Medulla oblongata (tissue), 1 donor: ENCODE results near the gene CASP6.
A peak's percentile ranks its signal among the peaks of the same experiment; 100 is the strongest.

ENCODE experiments used
- DNase-seq: peaks from one replicate; pipeline ENCODE4 v3.0.0-alpha.2; 2015; ENCODE audit errors: extremely low spot score

CASP6 gene

DNA sequence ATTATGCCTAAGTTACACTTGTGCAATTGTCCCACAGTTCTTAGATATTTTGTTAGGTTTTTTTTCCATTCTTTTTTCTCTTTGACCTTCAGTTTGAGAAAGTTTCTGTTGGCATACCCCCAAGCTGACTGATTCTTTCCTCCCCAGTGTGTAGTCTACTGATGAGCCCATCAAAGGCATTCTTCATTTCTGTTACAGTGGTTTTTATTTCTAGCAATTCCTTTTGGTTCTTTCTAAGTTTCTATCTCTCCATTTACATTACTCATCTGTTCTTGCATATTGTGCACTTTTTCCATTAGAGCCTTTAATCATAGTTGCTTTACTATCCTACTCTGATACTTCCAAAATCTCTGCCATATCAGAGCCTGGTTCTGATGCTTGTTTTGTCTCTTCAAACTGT, 31.9 kb downstream of the CASP6 start:
- DNase-seq, result no peak

DNA sequence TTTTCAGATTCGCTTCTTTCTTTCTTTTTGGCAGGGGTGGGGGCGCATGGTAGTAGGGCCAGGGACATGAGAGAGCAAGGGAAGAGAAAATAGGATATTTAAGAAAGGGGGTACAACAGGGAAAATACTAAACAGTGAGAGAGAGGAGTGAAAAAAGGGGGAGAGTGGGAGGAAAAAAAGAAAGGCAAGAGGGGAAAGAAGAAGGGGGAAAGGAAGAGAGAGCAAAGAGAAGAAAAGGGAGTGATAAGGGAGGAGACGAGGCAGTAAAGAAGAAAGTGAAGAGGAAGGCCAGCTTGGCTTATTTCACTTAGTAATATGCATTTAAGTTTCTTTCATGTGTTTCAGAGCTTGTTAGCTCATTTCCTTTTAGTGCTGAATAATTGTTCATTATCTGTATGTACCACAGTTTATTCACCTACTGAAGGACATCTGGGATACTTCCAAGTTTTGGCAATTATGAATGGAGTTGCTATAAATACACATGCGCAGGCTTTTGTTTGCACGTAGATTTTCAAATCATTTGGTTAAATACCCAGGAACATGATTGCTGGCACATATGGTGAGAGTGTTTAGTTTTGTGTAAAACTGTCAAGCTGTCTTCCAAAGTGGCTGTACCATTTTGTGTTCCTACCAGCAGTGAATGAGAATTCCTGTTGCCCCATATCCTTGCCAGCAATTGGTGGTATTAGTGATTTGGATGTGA, 37.3 kb downstream of the CASP6 start:
- DNase-seq, result no peak

DNA sequence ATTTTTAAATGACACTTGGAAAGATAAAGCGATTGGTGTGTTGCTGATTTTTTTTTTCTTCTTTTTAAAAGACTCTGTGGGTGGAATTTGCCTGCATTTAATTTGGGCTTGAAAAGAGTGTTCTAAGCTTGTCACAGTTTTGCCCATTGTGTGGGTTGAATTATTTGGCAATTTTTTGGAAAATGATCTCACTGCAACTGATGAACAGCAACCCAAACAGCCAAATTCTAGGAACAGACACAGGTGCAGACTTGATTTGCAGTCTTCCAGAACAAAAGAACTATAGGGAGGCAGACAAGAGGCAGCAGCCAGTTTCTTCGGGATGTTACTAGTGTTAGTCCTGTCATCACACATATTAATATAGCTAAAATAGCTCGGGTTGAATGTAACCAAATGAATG, 40.5 kb downstream of the CASP6 start:
- DNase-seq, result no peak

DNA sequence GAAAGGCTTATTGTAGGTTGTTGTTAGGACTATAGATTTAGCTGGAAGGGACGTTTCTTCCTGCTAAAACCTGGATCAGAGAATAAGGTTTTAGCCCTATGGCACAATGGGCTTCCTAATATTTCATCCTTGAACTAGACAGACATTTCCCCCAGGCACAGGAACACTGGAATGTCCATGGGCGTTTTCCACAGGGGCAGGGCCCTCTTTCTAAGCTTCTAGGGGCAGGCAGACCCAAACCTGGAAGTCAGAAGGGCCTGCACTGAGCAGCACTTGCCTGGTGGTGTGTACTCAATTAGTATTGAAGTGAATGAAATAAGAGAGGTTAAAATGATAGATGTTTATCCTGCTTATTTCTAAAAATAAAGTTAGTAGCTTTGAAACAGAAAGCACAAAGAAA, 41.1 kb downstream of the CASP6 start:
- DNase-seq, result no peak

DNA sequence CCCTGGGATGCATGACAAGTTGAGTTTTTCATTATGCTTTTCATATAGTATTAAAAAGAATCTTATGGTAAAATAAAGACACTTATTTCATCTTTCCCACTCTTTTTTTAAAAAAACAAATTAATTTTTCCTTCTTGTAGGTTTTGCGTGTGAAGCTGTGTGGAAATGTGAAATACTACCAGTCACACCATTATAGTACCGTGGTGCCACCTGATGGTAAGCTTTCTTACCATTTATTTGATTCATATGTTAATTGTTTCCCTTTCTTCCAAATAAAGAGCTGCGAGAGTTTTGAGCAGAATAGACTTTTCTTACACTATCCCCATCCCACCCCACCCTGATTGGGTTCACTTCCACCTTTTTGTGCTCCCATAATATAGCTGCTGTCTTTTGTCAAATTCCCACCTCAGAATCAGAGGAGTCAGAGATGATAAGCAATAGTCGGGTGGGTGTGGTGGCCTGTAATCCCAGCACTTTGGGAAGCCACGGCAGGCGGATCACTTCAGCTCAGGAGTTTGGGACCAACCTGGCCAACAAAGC, 44.3 kb downstream of the CASP6 start:
- peak; percentile 34 for DNase-seq

DNA sequence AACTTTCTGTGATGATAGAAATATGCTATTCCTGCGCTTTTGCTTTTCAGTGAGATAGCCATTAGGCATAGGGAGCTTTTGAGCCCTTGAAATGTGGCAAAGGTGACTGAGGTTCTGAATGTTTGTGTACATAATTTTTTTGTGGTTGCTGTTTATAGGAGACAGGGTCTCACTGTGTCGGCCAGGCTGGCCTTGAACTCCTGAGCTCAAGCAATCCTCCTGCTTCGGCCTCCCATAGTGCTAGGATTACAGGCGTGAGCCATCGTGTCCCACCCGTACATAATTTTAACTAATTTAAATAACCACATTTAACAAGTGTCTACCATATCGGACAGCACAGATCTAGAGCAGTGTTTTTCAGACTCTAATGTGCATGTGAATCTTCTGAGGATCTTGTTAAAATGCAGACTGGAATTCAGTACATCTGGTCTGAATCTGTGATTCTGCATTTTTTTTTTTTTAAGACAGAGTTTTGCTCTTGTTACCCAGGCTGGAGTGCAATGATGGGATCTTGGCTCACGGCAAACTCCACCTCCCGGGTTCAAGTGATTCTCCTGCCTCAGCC, 45.3 kb downstream of the CASP6 start:
- no peak for DNase-seq

DNA sequence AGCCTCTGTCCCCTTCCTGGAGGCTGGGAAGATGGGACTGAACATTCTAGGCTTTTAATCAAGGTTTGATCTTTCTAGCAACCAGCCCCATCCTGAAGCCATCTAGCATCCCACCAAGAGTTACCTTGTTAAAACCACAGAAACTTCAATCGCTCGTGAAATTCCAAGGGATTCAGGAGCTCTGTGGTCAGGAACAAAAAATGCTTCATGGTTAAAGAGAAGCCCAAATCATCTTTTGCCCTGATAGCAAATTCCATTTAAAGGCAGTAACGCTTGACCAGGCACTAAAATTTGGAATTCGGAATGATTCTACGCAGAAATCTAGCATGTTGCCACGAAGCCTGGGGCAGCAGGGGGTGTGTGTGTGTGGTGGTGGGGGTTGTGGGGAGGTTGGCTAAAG, 47.8 kb downstream of the CASP6 start:
- no peak for DNase-seq

DNA sequence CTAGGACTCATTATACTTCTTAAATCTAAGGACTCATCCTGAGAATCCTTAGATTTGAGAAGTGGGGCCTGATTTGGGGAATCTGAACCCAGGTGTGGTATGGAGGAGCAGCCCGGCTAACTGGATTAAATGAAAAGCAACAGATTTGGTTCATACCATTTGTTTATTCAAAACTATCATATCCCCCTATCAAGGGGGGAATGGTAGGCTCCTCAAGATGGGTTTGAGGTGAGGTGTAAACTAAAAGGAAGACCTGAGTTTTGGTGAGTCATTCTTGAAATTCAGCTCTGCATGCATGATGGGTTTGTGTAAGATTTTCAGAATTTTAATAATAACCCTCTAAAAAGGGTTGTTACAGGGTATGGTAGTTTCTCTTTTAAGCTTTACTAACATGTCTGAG, 53.4 kb downstream of the CASP6 start:
- DNase-seq, result no peak

DNA sequence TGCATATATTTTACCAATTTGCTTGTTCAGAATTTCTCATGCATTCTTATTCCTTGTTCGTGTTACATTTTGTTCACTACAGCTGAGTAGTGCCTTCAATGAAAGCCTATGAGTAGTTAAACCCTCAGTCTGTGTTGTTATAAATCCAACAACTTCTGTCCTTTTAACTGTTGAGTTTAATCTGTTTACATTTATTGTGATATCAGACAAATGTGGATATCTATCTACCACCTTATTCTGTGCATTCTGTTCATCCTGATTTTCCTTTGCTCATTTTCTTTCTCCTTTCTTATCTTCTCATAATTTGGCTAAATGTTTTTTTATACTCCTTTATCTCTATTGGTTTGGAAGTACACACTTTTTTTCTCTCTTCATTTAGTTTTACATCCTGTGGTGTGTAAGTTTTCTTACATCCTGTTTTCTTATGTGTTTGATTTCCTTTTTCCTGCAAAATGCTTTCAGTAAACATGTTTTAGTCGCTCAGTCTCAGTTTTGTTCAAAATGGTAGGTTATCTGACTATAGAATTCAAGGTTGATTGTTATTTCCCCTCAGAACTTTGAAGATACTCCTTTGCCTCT, 54.2 kb downstream of the CASP6 start:
- DNase-seq, result no peak

DNA sequence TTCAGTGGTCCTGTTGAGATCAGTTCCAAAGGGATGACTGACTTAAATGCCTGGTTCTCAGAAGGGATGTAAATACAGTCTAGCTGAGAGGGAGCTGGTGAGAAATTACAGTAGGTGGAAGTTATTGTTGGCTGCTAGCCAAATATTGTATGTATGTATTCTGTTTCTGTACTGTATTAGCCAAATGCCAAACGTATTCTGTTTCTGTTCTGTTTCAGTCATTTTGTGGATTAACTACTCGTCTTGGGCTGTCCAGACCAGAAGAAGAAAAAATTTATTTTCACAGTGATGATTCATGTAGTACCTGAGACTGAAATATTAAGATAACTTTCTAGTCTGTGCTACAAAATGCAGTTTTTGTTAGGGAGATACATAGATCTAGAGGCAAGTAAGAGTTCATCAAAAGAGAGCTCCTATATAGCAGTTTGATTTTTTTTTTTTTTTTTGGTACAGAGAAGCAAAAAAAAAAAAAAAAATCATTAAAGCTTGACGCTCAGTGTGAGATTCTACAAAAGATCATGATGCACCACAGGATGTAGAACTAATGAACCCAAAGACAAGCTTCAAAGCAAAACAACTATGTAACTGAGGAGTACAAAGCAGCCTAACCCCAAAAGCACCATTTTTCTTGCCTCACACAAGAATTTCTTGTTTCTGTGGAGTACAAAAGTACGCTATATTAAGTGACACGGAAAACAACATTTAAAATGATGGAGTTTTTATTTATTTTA, 54.8 kb downstream of the CASP6 start:
- no peak for DNase-seq

DNA sequence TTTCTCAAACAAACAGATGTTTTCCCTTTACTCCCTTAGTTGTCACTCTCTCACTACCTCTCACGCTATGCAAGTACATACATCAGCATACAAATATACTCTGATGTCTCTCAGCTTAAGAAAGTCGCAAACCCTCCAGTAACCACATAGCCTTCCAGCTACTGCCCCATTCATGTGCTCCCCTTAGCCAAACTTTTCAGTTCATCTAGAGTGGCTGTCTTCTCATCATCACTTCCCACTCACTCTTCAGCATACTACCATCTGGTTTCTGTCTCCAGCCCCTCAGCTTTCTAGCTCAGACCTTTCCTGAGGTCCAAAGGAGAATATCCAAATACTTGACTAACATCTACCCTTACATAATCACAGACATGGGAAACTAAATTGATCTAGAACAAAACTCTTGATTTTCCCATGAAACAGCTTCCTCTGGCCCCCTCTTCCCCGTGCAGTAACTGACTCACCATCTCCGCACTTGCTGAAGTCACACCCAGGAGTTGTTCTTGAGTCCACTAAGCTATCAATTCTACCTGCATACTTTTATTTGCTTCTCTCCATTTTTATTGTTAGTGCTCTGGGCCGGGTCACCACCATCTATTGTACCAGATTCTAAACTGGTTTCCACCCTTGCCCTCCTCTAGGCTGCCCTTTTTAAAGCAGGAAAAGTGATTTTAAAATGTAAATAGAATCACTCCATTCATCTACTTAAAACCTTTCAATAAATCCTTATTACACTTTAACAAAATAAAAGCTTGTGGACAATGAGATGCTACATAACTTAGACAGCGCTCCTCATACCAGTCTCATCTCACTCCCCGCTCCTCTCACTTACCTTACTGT, 57.2 kb downstream of the CASP6 start:
- DNase-seq, result no peak

DNA sequence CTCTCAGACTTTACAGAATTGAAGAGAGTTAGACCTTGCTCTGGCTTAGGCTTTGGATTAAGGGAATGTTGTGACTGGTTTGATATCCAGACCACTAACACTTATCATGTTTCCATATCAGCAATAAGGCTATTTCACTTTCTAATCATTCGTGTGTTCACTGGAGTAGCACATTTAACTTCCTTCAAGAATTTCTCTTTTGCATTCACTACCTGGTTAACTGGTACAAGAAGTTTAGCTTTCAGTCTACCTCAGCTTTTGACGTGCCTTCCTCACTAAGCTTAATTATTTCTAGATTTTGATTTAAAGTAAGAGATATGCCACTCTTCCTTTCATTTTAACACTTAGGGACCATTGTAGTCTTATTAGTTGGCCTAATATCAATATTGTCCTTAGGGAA, 62.6 kb downstream of the CASP6 start:
- DNase-seq, result no peak
